ENCODE results near the gene MAPKAPK3.

DNA sequence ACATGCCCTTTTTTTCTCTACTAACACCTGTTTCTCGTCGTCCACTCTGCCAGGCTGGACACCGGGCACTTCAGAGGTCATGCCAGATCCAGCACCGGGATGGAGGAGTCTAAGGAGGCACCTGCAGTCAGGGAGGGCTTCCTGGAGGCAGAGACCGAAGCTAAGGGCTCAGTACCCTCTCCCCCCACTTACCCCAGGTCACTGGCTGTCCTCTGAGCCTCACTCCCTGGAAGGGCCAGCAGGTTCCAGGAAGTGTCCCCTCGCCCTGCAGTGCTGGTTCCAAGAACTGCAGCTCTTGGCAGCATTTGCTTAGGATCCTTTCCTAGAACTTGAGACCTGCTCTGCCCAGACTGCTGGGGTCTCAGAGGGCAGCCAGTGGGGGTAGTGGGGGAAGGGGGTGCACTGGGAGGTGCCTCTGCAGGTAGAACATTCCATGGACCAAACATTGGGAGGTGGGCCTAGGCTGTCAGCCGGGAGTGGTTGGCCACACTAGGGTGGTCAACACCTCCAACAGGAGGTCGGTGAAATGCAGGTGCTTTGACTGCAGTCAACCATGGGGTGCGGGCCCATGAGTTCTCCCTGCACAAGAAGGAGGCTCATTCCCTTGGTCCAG lies 16.7 kb upstream of the MAPKAPK3 start:
- no peak for TF ChIP-seq POLR2A (IDR thresholded peaks at IDR 0.05; ENCODE audit: low read length)
- no peak for TF ChIP-seq GATA1 (IDR thresholded peaks at IDR 0.05; ENCODE audit: low read depth, low read length)
